UCSD-AML1 (cell line): Measurements from ENCODE around the gene NDUFB7.
A peak's percentile ranks its signal among the peaks of the same experiment; 100 is the strongest.
"Not testable (repeated sequence)": the region's sequence is repeated elsewhere in the genome, so short reads cannot be mapped to it uniquely, and the experiment has no call there.

Experiments
- DNase-seq: peaks from one replicate; lab custom pipeline; 2025; ENCODE audit not compliant: unreplicated experiment; lab: John Stamatoyannopoulos, UW

The NDUFB7 gene

DNA sequence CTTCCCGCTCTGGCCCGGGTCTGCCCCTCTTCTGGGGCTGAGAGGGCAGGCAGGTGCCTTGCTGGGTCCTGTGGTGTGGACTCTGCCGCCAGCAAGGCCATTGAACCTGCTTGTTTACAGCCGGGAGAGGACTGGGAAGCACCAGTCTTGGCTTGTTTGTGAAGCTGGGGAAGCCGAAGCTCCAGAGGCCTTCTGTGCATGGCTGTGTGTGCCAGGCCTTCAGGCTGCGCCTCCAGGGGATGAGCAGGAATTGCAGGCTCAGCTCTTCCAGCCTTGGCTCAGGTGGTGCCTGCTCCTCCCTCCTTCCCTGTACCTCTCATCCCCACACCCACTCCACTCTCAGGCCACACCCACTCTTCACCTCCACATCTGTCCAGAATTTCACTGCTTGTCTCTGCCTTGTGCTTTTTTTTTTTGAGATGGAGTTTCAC is 17.5 kb downstream of the NDUFB7 start:
- no peak for DNase-seq

DNA sequence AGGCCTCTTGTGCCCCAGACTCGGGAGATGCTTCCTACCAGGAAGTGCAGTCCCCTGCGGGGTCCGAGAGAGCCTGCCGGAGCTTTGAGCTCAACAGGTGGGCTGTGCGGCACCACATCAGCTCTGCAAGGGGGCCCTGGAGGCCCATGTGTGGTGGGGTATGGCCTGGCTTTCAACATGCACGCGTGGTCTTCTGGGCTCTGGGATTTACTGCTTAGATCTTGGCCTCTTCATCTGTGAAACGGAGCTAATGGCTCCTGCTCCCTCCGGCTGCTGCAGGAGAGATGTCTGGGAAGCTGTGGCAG is 18.0 kb downstream of the NDUFB7 start:
- no peak for DNase-seq

DNA sequence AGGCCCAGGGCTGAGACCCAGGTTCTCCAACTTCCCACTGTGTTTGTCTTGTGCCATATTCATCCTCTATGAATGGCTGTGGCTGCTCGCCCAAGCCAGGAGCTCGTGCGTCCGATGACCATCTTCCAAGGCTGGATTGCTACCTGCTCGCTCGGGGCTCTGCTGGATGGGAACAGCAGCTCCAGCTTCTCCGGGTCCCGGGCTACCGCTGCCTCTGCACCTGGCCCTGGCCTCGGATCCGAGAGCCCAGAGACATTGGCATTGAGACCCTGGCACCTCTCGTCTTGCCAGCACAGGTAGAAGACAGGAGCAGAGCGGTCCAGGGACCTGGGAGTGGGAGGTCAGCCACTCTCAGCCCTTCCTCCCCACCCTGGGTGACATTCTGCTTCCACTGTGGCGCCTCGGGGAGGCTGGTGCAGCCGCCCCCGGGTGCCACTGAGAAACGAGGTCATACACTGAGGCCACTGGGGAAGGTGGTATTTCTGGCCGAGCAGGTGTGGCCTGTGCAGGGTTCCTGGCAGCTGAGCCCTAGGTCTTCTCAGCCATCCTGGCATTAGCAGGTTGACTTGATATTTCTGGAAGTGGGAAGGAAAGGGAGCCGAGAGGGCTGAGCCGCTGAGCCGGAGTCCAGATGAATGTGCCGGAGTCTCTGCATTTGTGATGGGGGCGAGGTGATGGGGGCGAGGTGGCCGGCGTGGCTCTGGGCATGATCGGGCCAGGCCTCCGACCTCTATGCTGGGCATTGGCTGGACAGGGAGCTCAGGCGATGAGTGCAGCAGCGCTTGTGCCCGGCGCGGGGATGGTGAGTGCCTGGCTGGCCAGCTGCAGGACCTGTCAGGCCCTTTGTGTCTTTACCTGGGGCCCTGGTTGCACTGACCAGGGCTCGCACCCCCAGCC is 18.6 kb downstream of the NDUFB7 start:
- DNase-seq: no peak

DNA sequence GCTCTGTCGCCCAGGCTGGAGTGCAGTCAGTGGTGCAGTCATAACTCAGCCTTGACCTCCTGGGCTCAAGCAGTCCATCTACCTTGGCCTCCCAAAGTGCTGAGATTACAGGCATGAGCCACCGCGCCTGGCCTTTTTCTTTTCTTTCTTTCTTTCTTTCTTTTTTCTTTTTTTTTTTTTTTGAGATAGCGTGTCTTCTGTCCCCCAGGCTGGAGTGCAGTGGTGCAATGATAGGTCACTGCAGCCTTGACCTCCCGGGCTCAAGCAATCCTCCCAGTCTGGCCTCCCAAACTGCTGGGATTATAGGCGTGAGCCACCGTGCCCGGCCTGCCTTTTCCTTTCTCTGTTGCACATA is 19.9 kb downstream of the NDUFB7 start:
- not testable (repeated sequence) for DNase-seq

DNA sequence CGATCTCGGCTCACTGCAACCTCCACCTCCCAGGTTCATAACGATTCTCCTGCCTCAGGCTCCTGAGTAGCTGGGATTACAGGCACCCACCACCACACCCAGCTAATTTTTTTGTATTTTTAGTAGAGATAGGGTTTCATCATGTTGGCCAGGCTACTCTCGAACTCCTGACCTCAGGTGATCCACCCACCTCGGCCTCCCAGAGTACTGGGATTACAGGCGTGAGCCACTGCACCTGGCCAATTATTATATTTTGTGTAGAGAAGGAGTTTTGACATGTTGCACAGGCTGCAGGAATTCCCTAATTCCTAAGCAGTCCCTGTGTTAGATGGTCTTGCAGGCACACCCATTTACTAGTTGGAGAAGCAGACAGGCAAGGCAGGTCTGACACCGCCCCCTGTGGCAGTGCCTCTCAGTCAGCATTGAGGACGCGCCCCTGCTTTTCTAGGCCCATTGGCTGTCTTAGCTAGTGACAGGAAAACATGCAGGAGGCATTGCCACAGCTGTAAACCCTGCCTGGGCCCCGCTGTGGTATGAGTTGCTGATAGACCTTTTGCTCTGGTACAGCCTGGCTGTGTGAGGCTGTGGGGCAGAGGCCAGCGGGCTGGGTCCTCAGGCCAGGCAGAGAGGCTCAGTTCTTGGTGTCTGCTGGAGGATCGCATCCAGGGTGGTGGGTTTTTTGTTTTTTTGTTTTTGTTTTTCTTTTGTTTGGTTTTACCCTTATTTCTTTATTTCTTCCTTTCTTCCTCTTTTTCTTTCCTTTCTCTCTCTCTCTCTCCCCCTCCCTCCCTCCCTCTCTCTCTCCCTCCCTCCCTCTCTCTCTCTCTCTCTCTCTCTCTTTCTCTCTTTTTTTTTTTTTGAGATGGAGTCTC is 20.5 kb downstream of the NDUFB7 start:
- DNase-seq: peak; percentile 85

DNA sequence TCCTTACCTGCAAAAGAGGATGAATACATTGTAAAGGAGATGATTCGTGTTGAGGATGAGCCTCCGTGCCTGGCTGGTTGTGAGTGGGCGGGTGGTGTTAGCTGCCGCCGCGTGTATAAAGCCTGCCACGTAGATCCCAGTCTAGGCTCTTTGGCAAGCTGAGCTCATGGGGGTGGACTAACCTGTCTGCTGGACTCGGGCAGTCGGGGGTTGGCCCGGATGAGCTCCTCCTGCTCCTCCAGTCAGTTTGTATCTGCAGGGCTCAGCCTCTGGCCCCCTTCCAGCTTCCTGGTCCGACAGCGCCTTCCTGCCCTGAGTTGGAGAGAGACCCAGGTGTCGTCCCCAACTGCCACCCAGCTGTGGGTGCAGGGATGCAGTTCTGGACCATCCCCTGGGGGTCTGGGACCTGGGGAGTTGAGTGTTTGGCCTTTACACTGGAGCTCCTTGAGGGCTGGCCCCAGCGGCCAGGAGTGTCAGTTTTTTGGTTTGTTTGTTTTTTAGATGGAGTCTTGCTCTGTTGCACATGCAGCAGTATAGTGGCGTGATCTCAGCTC is 21.6 kb downstream of the NDUFB7 start:
- DNase-seq: no peak

DNA sequence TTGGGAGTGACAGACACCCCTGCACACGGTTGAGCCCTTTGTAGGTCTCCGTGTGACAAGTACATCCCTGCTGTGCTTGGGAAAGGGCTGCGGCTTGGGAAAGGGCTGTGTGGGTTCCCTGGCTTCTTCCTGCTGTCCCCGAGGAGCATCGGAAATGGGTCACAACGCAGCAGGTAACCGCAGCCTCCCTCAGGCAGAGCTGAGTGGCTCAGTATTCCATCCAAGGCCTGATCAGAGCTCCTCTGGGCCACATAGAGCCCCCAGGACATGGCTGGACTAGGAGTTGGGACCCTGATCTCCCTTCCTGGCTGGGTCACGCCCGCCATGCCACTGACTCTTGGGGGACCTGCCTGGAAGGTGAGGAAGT is 26.2 kb downstream of the NDUFB7 start:
- DNase-seq: no peak

DNA sequence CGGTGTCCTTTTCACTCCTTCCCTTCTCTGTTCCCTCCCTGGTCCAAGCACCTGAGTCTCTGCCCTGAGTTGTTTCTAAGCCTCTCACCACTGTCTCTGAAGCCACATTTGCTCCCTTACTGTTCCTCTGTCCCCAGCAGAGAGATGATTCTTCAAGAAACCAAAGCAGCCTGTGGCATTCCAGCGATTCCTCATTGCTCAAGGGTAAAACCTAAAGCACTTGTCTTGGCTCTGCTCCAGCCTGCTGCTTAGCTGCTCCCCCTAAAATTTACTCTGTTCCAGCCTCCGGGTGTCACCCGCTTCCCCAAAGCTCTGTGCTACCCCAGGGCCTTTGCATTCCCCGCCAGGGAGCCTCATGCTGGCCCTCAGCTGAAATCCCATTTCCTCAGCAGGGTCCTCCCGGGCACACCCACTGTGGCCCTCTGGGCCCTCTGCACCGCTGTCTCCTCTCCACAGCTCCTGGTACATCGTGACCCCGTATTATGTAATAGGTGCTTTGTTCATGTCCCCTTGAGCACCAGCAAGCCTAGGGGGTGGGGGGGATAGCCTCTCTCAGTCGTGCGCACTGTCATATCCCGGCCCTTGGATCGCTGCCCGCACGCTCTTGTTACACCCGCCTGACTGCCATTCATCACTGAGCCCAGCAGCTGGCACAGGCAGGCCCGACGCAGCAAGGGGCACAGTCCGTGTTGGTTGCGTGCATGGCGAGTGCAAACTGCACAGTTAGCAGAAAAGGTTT is 26.7 kb downstream of the NDUFB7 start:
- DNase-seq: no peak

DNA sequence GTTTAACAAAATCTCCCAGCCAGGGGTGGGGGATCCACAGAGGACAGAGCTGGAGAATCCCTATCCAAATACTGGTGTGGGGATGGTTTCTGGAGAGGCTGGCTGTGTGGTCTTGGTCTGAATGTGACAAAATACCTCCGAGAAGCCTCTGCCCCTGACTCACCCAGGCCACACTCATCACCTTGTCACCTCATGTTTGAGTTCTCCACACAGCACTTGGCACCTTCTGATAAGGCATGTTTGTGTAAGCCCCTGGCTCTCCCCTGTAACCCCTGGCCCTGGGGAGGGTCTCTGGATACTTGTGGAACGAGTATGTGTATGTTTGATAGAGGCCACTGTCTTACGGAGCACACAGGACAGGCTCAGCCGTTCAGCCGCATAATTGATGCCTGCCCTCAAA is 27.8 kb downstream of the NDUFB7 start:
- no peak for DNase-seq

DNA sequence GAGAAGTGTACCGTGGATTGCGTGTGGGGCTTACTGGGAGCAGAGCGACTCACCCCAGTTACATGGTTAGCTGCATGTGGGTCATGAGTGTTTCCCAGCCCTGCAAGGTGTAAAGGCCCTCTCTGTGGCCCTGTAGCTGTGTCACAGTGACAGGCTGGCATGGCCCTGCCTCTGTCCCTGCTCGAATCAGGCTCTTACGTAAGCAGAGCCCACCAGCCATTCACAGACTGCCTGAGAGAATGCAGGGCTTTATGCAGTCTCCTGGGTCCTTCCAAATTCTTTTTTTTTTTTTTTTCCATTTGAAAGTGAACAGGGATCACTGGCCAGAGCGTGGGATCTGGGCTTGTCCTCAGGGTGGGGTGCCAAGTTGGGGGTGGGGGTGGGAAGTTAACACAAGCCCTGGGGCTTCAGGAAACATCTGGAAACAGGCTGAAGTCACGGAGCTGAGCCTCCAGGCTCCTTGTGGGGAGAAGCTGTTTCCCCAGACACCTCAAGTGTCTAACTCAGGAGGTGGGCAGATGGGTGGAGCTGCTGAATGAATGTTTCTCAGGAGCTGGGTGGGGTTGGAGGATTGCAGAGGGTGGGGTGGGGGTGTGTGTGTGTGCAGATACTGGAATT is 29.0 kb downstream of the NDUFB7 start:
- peak; percentile 26 for DNase-seq

DNA sequence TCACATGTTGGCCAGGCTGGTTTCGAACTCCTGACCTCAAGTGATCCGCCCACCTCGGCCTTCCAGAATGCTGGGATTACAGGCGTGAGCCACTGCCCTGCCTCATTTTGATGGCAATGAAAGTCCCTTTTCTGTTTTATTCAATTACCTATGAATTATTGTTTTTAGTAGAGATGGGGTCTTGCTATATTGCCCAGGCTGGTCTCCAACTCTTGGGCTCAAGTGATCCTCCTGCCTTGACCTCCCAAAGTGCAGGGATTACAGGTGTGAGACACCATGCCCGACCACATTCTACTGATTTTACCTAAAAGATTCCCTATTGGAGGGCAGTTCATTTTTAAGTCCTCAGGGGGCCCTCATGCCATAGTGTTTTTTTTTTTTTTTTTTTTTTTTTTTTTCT is 29.9 kb downstream of the NDUFB7 start:
- DNase-seq: not testable (repeated sequence)

DNA sequence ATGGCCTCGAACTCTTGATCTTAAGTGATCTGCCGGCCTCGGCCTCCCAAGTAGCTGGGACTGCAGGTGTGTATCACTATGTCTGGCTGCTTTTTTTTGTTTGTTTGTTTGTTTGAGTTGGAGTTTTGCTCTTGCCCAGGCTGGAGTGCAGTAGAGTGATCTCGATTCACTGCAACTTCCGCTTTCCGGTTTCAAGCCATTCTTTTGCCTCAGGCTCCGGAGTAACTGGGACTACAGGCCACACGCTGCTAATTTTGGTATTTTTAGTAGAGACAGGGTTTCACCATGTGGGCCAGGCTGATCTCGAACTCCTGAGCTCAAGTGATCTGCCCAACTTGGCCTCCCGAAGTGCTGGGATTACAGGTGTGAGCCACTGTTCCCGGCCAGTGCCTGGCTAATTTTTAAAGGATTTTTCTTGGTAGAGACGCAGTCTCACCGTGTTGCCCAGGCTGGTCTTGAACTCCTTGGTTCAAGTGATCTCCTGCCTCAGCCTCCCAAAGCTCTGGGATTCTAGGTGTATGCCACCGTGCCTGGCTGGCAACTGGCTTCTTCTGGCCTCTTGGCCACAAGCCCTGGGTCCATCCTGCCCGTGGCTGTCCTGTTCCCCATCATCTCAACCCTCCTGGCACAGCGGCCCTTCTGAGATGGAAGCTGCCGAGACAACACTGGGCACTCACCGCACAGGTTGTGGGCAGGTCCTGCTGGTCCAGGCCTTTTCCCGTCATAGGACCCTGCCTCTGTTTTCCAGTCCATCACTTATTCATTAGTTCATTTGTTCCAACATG is 30.9 kb downstream of the NDUFB7 start:
- DNase-seq: no peak

DNA sequence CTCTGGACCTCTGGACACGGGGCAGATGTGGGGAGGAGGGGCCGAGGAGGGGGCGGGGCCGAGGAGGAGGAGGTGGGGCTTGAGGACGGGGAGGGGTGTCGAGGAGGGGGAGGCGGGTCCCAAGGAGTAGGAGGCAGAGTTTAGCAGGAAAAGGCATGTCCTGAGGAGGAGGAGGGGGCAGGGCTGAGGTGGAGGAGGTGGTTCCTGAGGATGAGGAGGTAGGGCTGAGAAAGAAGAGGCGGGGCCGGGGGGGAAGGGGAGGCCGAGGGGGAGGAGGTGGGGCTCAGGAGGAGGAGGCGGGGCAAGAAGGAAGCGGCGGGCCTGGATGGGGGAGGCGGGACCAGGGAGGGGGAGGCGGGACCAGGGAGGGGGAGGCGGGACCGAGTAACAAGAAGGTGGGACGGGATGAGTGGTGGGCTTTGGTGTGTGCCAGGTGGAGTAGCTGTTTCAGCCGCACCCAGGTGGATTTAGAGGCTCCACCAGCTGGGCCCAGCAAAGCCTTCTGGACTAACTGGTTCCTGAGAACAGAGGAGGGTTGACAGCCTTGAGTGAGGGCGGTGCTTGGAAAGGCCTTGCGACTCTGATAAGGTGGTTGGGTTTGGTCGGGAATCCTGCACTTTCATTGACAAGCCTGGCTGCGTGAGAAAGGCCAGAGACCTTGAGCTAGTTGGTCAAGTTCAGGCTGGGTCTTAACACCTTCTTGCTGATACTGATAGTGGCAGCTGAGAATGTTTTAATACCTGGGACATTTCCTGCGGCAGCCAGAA is 34.8 kb downstream of the NDUFB7 start:
- peak; percentile 76 for DNase-seq

DNA sequence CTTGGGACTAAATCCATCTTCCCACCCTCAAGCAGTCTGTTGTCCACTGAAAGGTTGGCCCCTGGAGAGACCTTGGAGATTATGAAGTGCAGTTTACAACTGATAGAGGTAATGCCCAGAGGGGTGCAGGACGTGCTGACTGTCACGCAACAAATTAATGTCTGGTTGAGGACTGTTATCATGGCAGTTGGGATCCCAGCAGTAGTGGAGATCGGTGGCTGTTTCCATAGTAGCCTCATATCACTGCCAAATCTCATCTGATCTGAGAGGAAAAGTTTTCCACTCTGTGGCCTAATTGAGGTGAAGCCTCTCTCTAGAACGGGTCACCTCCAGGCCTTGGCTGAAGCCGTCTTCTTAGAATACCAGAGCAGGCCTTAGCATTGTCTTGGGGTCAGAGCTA is 38.4 kb downstream of the NDUFB7 start:
- DNase-seq: no peak

DNA sequence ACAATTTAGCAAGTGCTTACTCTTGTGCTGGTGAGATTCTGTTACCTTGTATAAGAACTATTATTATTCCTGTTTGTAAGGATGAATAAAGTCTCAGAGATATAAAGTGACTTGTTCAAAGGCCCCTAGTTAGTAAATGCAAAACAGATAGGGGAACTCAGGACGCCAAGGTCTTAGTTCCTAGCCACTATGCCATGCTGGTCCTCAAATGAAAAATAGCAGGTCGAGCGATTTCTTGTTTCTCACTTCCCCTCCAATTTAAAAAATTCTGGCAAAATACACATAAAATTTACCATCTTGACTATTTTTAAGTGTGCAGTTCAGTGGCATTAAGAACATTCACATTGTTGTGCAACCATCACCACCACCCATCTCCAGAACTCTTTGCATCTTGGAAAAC is 41.4 kb downstream of the NDUFB7 start:
- no peak for DNase-seq

DNA sequence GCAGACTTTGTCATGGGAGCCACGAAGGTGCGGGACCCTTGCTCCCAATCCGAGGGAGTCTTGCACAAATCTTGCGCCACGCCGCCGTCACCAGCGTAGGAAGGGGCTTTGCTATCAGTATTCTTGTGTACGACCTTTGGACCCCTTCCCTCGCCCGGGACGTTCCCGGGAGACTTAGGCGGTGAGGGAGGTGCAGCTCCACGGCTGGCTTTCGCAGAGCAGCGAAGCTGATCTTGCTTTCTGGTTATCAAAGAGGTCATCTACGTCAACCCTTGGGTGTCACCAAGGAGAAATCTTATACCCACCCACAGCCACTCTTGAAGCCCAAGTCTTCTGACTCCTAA is 41.9 kb downstream of the NDUFB7 start:
- no peak for DNase-seq

DNA sequence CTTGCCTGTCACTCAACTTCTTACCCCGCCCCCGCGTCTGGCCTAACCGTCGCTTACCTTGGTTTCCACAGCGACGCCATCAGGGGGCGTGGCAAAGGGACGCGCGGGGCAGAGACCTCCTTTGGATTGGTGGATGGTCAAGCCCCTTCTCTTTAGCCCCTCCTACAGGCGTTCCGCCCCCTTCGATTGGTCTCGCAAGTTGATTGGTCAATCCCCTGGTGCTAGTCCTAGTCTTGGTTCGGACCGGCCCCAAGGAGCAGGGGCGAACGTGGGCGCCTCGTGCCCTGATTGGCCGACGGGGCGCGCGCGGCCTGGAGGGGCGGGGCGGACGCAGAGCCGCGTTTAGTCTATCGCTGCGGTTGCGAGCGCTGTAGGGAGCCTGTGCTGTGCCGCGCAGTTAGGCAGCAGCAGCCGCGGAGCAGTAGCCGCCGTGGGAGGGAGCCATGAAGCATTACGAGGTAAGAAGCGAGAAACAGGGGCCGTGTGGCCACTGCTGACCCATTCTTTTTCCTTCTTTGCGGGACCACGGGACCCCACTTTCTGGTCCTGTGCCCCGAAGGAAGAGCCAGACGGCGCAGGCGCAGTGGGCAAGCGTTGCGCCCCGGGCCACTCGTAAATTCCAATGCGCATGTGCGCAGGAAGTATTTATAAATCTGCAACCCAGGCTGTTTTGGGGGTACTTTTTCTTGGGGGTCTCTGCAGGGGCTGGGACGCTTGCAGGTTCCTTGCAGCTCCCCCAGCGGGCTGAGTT is 42.4 kb downstream of the NDUFB7 start, which contains the start of gene TECR:
TECR (plus strand) TSS at position 341 of the 751 bp plus-strand sequence; CDS start at position 444, 103 bp downstream.
- peak; percentile 100 for DNase-seq

DNA sequence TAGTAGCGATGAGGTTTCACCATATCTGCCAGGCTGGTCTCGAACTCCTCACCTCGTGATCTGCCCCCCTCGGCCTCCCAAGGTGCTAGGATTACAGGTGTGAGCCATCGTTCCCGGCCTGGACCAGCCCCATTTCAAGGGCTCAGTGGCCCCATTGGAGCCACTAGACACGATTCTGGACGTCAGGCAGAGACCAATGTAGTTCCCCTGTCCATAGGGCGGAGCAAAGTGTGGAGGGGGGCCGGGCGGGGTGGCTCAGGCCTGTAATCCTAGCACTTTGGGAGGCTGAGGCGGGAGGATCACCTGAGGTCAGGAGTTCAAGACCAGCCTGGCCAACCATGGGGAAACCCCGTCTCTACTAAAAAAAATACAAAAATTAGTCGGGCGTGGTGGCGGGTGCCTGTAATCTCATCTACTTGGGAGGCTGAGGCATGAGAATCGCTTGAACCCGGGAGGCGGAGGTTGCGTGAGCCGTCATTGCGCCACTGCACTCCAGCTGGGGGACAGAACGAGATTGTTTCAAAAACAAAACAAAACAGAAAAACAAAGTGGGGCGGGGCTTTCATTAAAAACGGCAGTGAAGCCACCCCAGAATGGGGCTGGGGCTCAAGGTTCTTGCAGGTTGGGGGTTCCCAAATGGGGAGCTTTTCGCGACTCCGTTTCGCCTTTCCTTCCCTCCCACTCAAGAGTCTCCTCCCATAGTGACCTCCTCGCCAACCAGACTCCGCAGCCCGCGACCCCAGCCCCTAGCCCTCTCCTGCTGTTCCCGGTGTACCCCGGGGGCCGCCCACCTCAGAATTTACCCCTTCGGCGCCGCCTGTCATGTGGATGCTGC is 43.2 kb downstream of the NDUFB7 start:
- DNase-seq: no peak
